PC-3 (cell line): Measurements from ENCODE around the gene ICE1. TPM values are rescaled to one million over a fixed set of nuclear protein-coding genes. Genes with fewer than 3 reads are reported as not detected.

Source experiments
- ATAC-seq: fragments of 200-7000 bp; cut with Tn5 transposase; 2 replicates; pipeline ENCODE4 v1.9.1; 2020; ENCODE audit warnings: mild to moderate bottlenecking, moderate library complexity
- BruUV-seq: library from RNA; stranded (reverse); fragments of 400-500 nt; replicated peaks from 2 replicates; lab custom pipeline; 2021; lab: Mats Ljungman, UMichigan
- CTCF ChIA-PET: fragments of 300-600 bp; sonication (Branson Sonifier 250); formaldehyde crosslinking; loops from one replicate; lab custom pipeline; 2022; ENCODE audit warnings: antibody characterized with exemption; lab: Charles Lee
- POLR2A ChIA-PET: fragments of 300-600 bp; sonication (Branson Sonifier 250); formaldehyde crosslinking; loops from one replicate; lab custom pipeline; 2022; ENCODE audit warnings: antibody characterized with exemption; ENCODE audit not compliant: unreplicated experiment; lab: Charles Lee
- DNase-seq: peaks from one replicate; pipeline ENCODE4 v3.0.0-alpha.2; 2015
- H2AFZ ChIP-seq: fragments of 300-600 bp; sonication (generic); 2 replicates; pipeline ENCODE4 v1.6.0; 2016; ENCODE audit warnings: antibody characterized with exemption, low read length
- H3F3A ChIP-seq: fragments of 300-600 bp; sonication (generic); one replicate; pipeline ENCODE4 v1.6.0; 2017; ENCODE audit warnings: antibody characterized with exemption, low read length, control low read depth, mild to moderate bottlenecking; ENCODE audit not compliant: unreplicated experiment
- H3K27ac ChIP-seq: fragments of 300-600 bp; sonication (generic); 2 replicates; pipeline ENCODE4 v1.5.1; 2016; ENCODE audit warnings: mild to moderate bottlenecking, low read length
- H3K27me3 ChIP-seq: fragments of 300-600 bp; sonication (generic); 2 replicates; pipeline ENCODE4 v1.6.1; 2016; ENCODE audit warnings: low read length, mixed read lengths
- H3K36me3 ChIP-seq: fragments of 300-600 bp; sonication (generic); 2 replicates; pipeline ENCODE4 v1.6.1; 2016; ENCODE audit warnings: low read depth, mixed run types, low read length, mixed read lengths
- H3K4me1 ChIP-seq: fragments of 300-600 bp; sonication (generic); 2 replicates; pipeline ENCODE4 v1.5.1; 2016; ENCODE audit warnings: low read length; ENCODE audit not compliant: insufficient read depth
- H3K4me2 ChIP-seq: fragments of 300-600 bp; sonication (generic); 2 replicates; pipeline ENCODE4 v1.6.0; 2016; ENCODE audit warnings: low read length
- H3K4me3 ChIP-seq: fragments of 300-600 bp; sonication (generic); 2 replicates; pipeline ENCODE4 v1.5.1; 2016; ENCODE audit warnings: mild to moderate bottlenecking, low read length, mixed read lengths
- H3K79me2 ChIP-seq: fragments of 300-600 bp; sonication (generic); 2 replicates; pipeline ENCODE4 v1.6.1; 2017; ENCODE audit warnings: low read length, mixed read lengths
- H3K9ac ChIP-seq: fragments of 300-600 bp; sonication (generic); 2 replicates; pipeline ENCODE4 v1.6.0; 2016; ENCODE audit warnings: mild to moderate bottlenecking, low read length
- H3K9me2 ChIP-seq: fragments of 300-600 bp; sonication (generic); replicated peaks from 2 replicates; pipeline ENCODE4 v1.6.1; 2016; ENCODE audit warnings: mixed run types, low read length, mixed read lengths
- H3K9me3 ChIP-seq: fragments of 300-600 bp; sonication (generic); 2 replicates; pipeline ENCODE4 v1.6.1; 2016; ENCODE audit warnings: low read length, mixed read lengths
- H4K20me1 ChIP-seq: fragments of 300-600 bp; sonication (generic); 2 replicates; pipeline ENCODE4 v1.6.1; 2016; ENCODE audit warnings: low read length, mixed read lengths
- CTCF ChIP-seq: fragments of 300-600 bp; sonication (generic); conservative IDR thresholded peaks from 2 replicates; pipeline ENCODE4 v1.5.1; 2017; ENCODE audit warnings: antibody characterized with exemption, low read depth, mild to moderate bottlenecking, low read length
- EZH2 ChIP-seq: fragments of 300-600 bp; sonication (generic); IDR thresholded peaks from one replicate; pipeline ENCODE4 v1.6.1; 2017; ENCODE audit warnings: antibody characterized with exemption, mild to moderate bottlenecking, low read length; ENCODE audit not compliant: unreplicated experiment
- EZH2phosphoT487 ChIP-seq: fragments of 300-600 bp; sonication (generic); IDR thresholded peaks from 2 replicates; pipeline ENCODE4 v1.6.1; 2018; ENCODE audit warnings: mild to moderate bottlenecking, antibody characterized with exemption, low read length, borderline replicate concordance
- intact Hi-C: fragments of 100-400 bp; cut with micrococcal nuclease; formaldehyde crosslinking; loops from 2 replicates; pipeline ENCODE4 v1.9.0; 2023
- total RNA-seq: library from RNA; depleted of rRNA; stranded (reverse); fragments of >200 nt; gene quantifications from 2 replicates; pipeline ENCODE4 v1.2.3, GENCODE V29; 2014

The ICE1 gene
- total RNA-seq, 1 experiment from 2014 or later: 21.9 TPM

- ChIA-PET POLR2A (no interaction called here), CTCF (no interaction called here)
- H3K27ac ChIP-seq: no peak overlapping the region
- TF ChIP-seq EZH2 (no peak), EZH2phosphoT487 (no peak), CTCF (no peak)
- intact Hi-C loops: no loop called here
- H2AFZ ChIP-seq: no peak overlapping the region
- H3K27me3 ChIP-seq: no peaks in the 10 kb centered on the region
- H3K9me2 ChIP-seq: no peaks in the 10 kb centered on the region
- H4K20me1 ChIP-seq: no peaks in the 10 kb centered on the region
- DNase-seq (peak; percentile 23), ATAC-seq (no peak)
- peaks cover 81% of the 10 kb centered on the region for H3K36me3 ChIP-seq
- no peak overlapping the region for H3K4me2 ChIP-seq
- TSS peak; percentile 10 for BruUV-seq
- no peak overlapping the region for H3K4me3 ChIP-seq
- H3K9ac ChIP-seq: no peak overlapping the region
- H3K4me1 ChIP-seq: no peaks in the 10 kb centered on the region
- H3F3A ChIP-seq: no peaks in the 10 kb centered on the region
- H3K79me2 ChIP-seq: no peaks in the 10 kb centered on the region
- H3K9me3 ChIP-seq: no peaks in the 10 kb centered on the region
Measured at GRCh38 chr5:5461012-5461411, 38.5 kb downstream of the ICE1 start.

- Histone ChIP-seq H3K79me2 (no peaks in the 10 kb centered on the region), H3F3A (no peaks in the 10 kb centered on the region), H3K9me2 (no peaks in the 10 kb centered on the region), H3K9ac (no peak overlapping the region), H3K36me3 (peaks cover 73% of the 10 kb centered on the region), H3K9me3 (no peaks in the 10 kb centered on the region), H4K20me1 (no peaks in the 10 kb centered on the region), H3K4me1 (no peaks in the 10 kb centered on the region), H3K27me3 (no peaks in the 10 kb centered on the region), H2AFZ (no peak overlapping the region), H3K27ac (no peak overlapping the region), H3K4me2 (no peak overlapping the region), H3K4me3 (no peak overlapping the region)
- no peak for DNase-seq
- CTCF ChIA-PET: no interaction called here
- ATAC-seq: no peak
- POLR2A ChIA-PET: no interaction called here
- TF ChIP-seq EZH2: no peak
- no peak for TF ChIP-seq EZH2phosphoT487
- TF ChIP-seq CTCF: no peak
- intact Hi-C loops: no loop called here
- BruUV-seq: no TSS peak
Measured at GRCh38 chr5:5464036-5464715, 41.7 kb downstream of the ICE1 start.

GRCh38 chr5:5466227-5466626 lies 43.8 kb downstream of the ICE1 start:
- no peak overlapping the region for H2AFZ ChIP-seq
- H3K27ac ChIP-seq: no peak overlapping the region
- ATAC-seq: no peak
- no peak overlapping the region for H3K9ac ChIP-seq
- H3K4me2 ChIP-seq: no peak overlapping the region
- CTCF ChIA-PET: no interaction called here
- POLR2A ChIA-PET: no interaction called here
- H3K9me2 ChIP-seq: no peaks in the 10 kb centered on the region
- H3K27me3 ChIP-seq: no peaks in the 10 kb centered on the region
- intact Hi-C loops: no loop called here
- H3K36me3 ChIP-seq: peaks cover 55% of the 10 kb centered on the region
- no peaks in the 10 kb centered on the region for H3F3A ChIP-seq
- no peaks in the 10 kb centered on the region for H3K4me1 ChIP-seq
- DNase-seq: no peak
- no TSS peak for BruUV-seq
- H3K9me3 ChIP-seq: no peaks in the 10 kb centered on the region
- H3K4me3 ChIP-seq: no peak overlapping the region
- H4K20me1 ChIP-seq: no peaks in the 10 kb centered on the region
- TF ChIP-seq CTCF: peak; percentile 24; the same call in 1 of the 2 replicates
- TF ChIP-seq EZH2phosphoT487: no peak
- no peaks in the 10 kb centered on the region for H3K79me2 ChIP-seq
